Karpas-422 (cell line): Measurements from ENCODE around the gene BTBD17. TPM values are rescaled to one million over a fixed set of nuclear protein-coding genes. Genes with fewer than 3 reads are reported as not detected.

Source experiments
- DNase-seq: peaks from one replicate; pipeline ENCODE4 v3.0.0-alpha.2; 2015
- H2AFZ ChIP-seq: fragments of 200-600 bp; sonication (generic); 2 replicates; pipeline ENCODE4 v1.6.1; 2014; ENCODE audit warnings: antibody characterized with exemption, low read length, mixed read lengths
- H3K27ac ChIP-seq: fragments of 200-600 bp; sonication (generic); 2 replicates; pipeline ENCODE4 v1.5.1; 2014; ENCODE audit warnings: mild to moderate bottlenecking, low read length, moderate library complexity
- H3K27me3 ChIP-seq: fragments of 200-600 bp; sonication (generic); 2 replicates; pipeline ENCODE4 v1.6.1; 2014; ENCODE audit warnings: low read length, mixed read lengths
- H3K36me3 ChIP-seq: fragments of 200-600 bp; sonication (generic); 2 replicates; pipeline ENCODE4 v1.6.1; 2014; ENCODE audit warnings: low read length, mixed read lengths; ENCODE audit not compliant: insufficient read depth
- H3K4me1 ChIP-seq: fragments of 200-600 bp; sonication (generic); 2 replicates; pipeline ENCODE4 v1.6.1; 2014; ENCODE audit warnings: mild to moderate bottlenecking, low read length, mixed read lengths
- H3K4me2 ChIP-seq: fragments of 200-600 bp; sonication (generic); 2 replicates; pipeline ENCODE4 v1.6.1; 2014; ENCODE audit warnings: low read length, low read depth, mild to moderate bottlenecking; ENCODE audit not compliant: poor library complexity, severe bottlenecking
- H3K4me3 ChIP-seq: fragments of 200-600 bp; sonication (generic); 2 replicates; pipeline ENCODE4 v1.5.1; 2014; ENCODE audit warnings: mild to moderate bottlenecking, antibody characterized with exemption, low read length, mixed read lengths
- H3K79me2 ChIP-seq: fragments of 200-600 bp; sonication (generic); 2 replicates; pipeline ENCODE4 v1.6.1; 2014; ENCODE audit warnings: mild to moderate bottlenecking, low read length, mixed read lengths
- H3K9ac ChIP-seq: fragments of 200-600 bp; sonication (generic); 2 replicates; pipeline ENCODE4 v1.6.0; 2014; ENCODE audit warnings: low read length
- H3K9me2 ChIP-seq: fragments of 200-600 bp; sonication (generic), shearing (Covaris generic); replicated peaks from 2 replicates; pipeline ENCODE4 v1.6.0; 2014; ENCODE audit warnings: mild to moderate bottlenecking, low read length, moderate library complexity; ENCODE audit not compliant: insufficient read depth
- H3K9me3 ChIP-seq: fragments of 300-700, 200-600 bp; sonication (generic); 2 replicates; pipeline ENCODE4 v1.6.1; 2014; ENCODE audit warnings: low read length, mixed read lengths
- H4K20me1 ChIP-seq: fragments of 200-600 bp; sonication (generic); 2 replicates; pipeline ENCODE4 v1.6.1; 2014; ENCODE audit warnings: mild to moderate bottlenecking, antibody characterized with exemption, low read length, low read depth; ENCODE audit not compliant: insufficient read depth
- total RNA-seq: library from RNA; depleted of rRNA; stranded (reverse); fragments of >200 nt; shearing (Covaris generic); gene quantifications from 2 replicates; pipeline ENCODE4 v1.2.3, GENCODE V29; 2014; ENCODE audit warnings: low replicate concordance

BTBD17 gene
- total RNA-seq, 1 experiment from 2014 or later, result not detected

DNA sequence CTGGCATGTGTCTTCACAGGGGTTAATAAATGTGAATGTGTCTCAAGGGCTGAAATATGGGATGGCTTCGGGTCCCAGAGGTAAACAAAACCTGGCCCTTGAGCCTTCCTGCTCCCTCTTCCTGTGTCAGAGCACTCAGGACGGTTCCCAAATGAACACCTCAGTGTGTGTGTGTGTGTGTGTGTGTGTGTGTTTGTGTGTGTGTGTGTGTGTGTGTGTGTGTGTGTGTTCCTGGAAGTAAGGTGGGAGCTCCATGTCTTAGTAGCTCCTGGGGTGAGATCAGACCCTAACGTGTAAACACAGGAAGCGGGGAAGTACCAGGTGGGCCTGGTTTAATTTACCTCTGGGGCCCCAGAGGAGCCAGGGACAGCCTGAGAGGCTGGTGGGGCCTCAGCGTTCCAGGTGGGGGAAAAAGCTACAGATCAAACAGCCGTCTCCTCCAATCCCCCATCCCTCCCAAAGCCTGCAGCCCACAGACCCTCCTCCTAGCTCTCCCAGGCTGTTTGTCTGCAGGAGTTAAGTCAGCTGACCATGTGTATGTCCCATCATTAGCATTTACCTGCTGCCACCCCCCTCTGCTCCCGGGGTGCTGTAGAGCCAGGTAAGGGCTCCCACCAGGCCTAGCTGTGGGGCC is 29.5 kb downstream of the BTBD17 start:
- no peaks in the 10 kb centered on the region for H3K79me2 ChIP-seq
- no peaks in the 10 kb centered on the region for H3K9me2 ChIP-seq
- H4K20me1 ChIP-seq, result no peaks in the 10 kb centered on the region
- H3K27ac ChIP-seq, result no peak overlapping the region
- no peaks in the 10 kb centered on the region for H3K36me3 ChIP-seq
- no peaks in the 10 kb centered on the region for H3K9me3 ChIP-seq
- DNase-seq, result no peak
- no peaks in the 10 kb centered on the region for H3K27me3 ChIP-seq
- no peaks in the 10 kb centered on the region for H3K4me1 ChIP-seq
- no peak overlapping the region for H2AFZ ChIP-seq
- no peak overlapping the region for H3K4me3 ChIP-seq
- no peak overlapping the region for H3K4me2 ChIP-seq
- no peak overlapping the region for H3K9ac ChIP-seq

DNA sequence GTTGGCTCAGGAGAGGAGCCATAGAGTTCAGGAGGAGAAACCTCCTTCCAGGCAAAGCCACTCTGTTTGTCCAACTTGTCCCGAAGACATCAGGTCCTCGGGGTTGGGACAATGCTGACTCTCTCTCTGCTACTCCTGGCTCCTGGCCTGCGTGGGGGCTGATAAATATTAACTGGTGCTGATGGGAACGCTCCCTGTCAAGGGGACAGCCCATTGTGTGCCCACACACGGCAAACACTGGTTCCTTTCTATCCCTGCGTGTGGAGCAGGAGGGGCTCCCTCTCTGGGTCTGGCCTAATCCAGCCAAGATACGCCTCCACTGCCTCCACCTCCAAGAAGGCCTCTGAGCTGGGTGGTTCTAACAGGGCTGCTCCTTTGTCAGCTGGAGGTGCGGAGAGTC is 31.2 kb downstream of the BTBD17 start:
- H3K27me3 ChIP-seq, result no peaks in the 10 kb centered on the region
- no peaks in the 10 kb centered on the region for H3K9me3 ChIP-seq
- no peak overlapping the region for H3K4me2 ChIP-seq
- H2AFZ ChIP-seq, result no peak overlapping the region
- no peaks in the 10 kb centered on the region for H3K36me3 ChIP-seq
- no peaks in the 10 kb centered on the region for H3K4me1 ChIP-seq
- no peaks in the 10 kb centered on the region for H3K79me2 ChIP-seq
- H3K9ac ChIP-seq, result no peak overlapping the region
- H3K9me2 ChIP-seq, result no peaks in the 10 kb centered on the region
- DNase-seq, result no peak
- no peak overlapping the region for H3K4me3 ChIP-seq
- H4K20me1 ChIP-seq, result no peaks in the 10 kb centered on the region
- H3K27ac ChIP-seq, result no peak overlapping the region

DNA sequence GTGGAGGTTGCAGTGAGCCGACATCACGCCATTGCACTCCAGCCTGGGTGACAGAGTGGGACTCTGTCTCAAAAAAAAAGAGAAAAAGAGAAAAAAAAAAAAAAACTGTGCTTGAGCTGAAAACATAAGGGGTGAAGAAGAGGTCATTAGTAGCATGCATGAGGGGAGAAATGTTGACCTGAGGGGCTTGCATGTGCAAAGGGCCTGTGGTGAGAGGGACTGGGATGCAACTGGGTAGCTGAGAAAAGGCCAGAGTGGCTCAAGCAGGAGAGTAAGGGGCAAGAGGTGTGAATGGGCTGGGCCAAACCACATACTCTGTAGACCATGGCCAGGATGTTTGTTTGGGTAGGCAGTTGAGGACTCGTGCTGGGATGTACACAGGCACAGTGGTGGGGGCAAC is 32.3 kb downstream of the BTBD17 start:
- Histone ChIP-seq H3K9me2 (no peaks in the 10 kb centered on the region), H3K9me3 (no peaks in the 10 kb centered on the region), H3K4me1 (no peaks in the 10 kb centered on the region), H3K36me3 (no peaks in the 10 kb centered on the region), H3K27ac (no peak overlapping the region), H3K4me3 (no peak overlapping the region), H2AFZ (no peak overlapping the region), H4K20me1 (no peaks in the 10 kb centered on the region), H3K4me2 (no peak overlapping the region), H3K79me2 (no peaks in the 10 kb centered on the region), H3K27me3 (no peaks in the 10 kb centered on the region), H3K9ac (no peak overlapping the region)
- DNase-seq, result no peak

DNA sequence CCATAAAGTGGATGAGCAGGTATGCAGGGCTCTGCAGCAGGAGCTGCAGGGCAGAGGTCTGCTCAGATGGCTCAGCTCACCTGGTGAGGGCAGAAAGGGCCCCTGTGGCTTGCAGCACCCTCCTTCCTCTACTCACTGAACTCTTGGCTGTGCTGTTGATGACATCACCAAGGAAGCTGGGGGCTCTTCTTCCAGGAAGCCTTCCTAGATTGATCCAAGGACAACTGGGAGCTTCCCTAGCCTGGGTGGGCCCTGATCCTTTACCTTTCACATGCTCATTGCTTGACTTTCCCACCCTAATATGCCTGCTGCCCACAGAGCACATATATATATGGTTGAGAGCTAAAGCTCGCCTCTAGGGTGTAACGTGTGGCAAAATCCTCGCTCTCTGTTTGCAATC is 33.2 kb downstream of the BTBD17 start:
- no peak overlapping the region for H2AFZ ChIP-seq
- H3K9ac ChIP-seq, result no peak overlapping the region
- no peaks in the 10 kb centered on the region for H3K79me2 ChIP-seq
- H3K9me2 ChIP-seq, result no peaks in the 10 kb centered on the region
- no peaks in the 10 kb centered on the region for H3K36me3 ChIP-seq
- no peaks in the 10 kb centered on the region for H3K27me3 ChIP-seq
- H3K27ac ChIP-seq, result no peak overlapping the region
- no peaks in the 10 kb centered on the region for H3K9me3 ChIP-seq
- no peak overlapping the region for H3K4me2 ChIP-seq
- H3K4me3 ChIP-seq, result no peak overlapping the region
- no peak for DNase-seq
- no peaks in the 10 kb centered on the region for H3K4me1 ChIP-seq
- H4K20me1 ChIP-seq, result no peaks in the 10 kb centered on the region

DNA sequence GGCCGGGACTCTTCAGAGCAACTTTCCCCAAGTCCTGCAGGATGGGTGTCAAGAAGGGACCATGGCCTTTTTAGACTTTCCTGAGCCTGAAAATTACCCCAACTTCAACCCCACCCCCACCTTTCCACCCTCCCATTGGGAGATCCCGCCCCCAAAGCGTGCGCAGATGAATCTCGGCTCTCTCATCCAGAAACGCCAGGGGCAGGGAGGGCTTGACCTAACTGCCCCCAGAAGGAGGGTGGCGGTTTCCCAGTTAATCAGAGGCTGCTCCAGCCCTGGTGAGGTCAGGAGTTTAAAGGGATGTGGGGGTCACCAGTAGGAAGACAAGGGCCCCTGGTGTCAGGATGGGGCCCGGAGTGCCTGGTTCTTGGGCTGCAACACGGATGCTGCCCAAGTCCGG is 35.2 kb downstream of the BTBD17 start:
- Histone ChIP-seq H3K4me2 (no peak overlapping the region), H3K9me2 (no peaks in the 10 kb centered on the region), H3K4me3 (no peak overlapping the region), H2AFZ (no peak overlapping the region), H3K79me2 (no peaks in the 10 kb centered on the region), H4K20me1 (no peaks in the 10 kb centered on the region), H3K36me3 (no peaks in the 10 kb centered on the region), H3K9me3 (no peaks in the 10 kb centered on the region), H3K27me3 (no peaks in the 10 kb centered on the region), H3K9ac (no peak overlapping the region), H3K4me1 (no peaks in the 10 kb centered on the region), H3K27ac (no peak overlapping the region)
- no peak for DNase-seq

DNA sequence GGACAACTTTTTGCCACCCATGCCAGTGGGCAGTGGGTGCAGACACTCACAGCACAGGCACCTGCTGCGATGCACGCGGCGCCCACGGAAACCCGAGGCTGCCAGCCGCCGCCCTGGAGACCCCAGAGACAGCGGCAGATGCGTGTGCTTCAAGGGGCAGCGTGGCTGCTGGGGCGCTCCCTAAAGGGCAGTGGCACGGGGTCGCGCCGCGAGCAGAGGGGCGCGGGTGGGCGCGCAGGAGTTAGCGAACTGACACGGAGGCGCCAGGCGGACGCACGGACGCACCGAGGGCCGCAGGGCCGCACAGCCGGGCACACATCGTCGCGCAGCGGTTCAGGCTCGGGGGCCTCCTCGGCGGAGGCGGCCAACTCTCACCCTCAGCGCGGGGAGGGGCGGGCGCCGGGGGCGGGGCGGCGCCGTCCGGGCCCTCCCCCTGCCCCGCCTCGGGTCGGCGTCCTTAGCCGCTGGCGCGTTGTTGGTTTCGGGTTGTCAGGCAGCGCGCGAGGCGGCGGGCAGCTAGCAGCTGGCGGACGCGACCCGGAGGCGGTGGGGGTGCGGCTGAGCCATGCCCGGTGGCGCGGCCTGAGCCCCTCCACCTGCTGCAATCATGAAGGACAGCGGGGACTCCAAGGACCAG is 35.8 kb downstream of the BTBD17 start, which contains the start of gene KIF19:
Gene KIF19 (plus strand): TSS at position 484 of the 637 bp plus-strand sequence. CDS start 124 bp downstream, at position 608.
- Histone ChIP-seq H3K36me3 (no peaks in the 10 kb centered on the region), H3K9ac (no peak within 1 kb of the TSS), H3K79me2 (no peaks in the 10 kb centered on the region), H2AFZ (no peak within 1 kb of the TSS), H3K27ac (no peak within 1 kb of the TSS), H3K9me3 (no peaks in the 10 kb centered on the region), H3K27me3 (no peaks in the 10 kb centered on the region), H3K4me2 (no peak within 1 kb of the TSS), H3K9me2 (no peaks in the 10 kb centered on the region), H4K20me1 (no peaks in the 10 kb centered on the region), H3K4me3 (no peak within 1 kb of the TSS), H3K4me1 (no peaks in the 10 kb centered on the region)
- DNase-seq, result no peak

DNA sequence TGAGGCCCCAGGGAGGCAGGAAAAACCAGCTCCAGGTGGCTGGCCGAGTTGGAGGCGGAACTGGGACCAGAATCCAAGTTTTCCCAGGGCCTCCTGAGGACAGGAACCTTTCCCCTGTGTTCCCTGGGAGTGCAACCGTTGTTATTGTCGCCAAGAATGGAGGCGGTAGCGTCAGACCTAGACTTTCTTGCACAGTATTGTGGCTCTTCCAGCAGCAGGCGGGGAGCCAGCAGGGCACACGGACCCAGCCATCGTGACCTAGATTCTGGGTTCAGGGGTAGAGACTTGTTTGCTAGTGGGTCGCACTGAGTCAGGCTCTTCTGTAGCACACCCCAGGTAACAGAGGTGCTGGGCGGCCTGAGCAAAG is 36.3 kb downstream of the BTBD17 start:
- no peaks in the 10 kb centered on the region for H3K4me1 ChIP-seq
- H3K9me3 ChIP-seq, result no peaks in the 10 kb centered on the region
- H3K36me3 ChIP-seq, result no peaks in the 10 kb centered on the region
- H3K79me2 ChIP-seq, result no peaks in the 10 kb centered on the region
- H3K9me2 ChIP-seq, result no peaks in the 10 kb centered on the region
- no peaks in the 10 kb centered on the region for H4K20me1 ChIP-seq
- no peak overlapping the region for H3K9ac ChIP-seq
- no peak overlapping the region for H3K27ac ChIP-seq
- no peak overlapping the region for H2AFZ ChIP-seq
- no peak overlapping the region for H3K4me2 ChIP-seq
- no peak overlapping the region for H3K4me3 ChIP-seq
- no peak for DNase-seq
- H3K27me3 ChIP-seq, result no peaks in the 10 kb centered on the region

DNA sequence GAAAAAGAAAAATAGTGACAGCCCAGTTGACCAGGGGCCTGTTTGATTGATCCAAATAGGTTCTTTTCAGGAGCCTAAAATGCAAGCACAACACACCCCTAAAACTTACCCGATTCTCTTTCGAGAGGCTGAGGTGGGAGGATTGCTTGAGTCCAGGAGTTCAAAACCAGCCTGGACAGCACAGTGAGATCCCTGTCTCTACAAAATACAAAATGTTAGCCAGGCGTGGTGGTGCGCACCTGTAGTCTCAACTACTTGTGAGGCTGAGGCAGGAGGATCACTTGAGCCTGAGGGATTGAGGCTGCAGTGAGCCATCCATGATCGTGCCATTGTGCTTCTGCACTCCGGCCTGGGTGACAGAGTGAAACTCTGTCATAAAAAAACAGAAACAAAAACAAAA is 37.1 kb downstream of the BTBD17 start:
- no peaks in the 10 kb centered on the region for H3K27me3 ChIP-seq
- no peaks in the 10 kb centered on the region for H4K20me1 ChIP-seq
- no peak overlapping the region for H3K4me2 ChIP-seq
- H3K36me3 ChIP-seq, result no peaks in the 10 kb centered on the region
- no peaks in the 10 kb centered on the region for H3K4me1 ChIP-seq
- no peak for DNase-seq
- no peak overlapping the region for H2AFZ ChIP-seq
- no peak overlapping the region for H3K9ac ChIP-seq
- no peaks in the 10 kb centered on the region for H3K9me2 ChIP-seq
- H3K27ac ChIP-seq, result no peak overlapping the region
- no peaks in the 10 kb centered on the region for H3K79me2 ChIP-seq
- H3K4me3 ChIP-seq, result no peak overlapping the region
- H3K9me3 ChIP-seq, result no peaks in the 10 kb centered on the region
